Esophagus squamous epithelium (tissue), 4 donors: ENCODE results near the gene FA2H.

Source experiments
- POLR2A ChIP-seq, 4 donors: fragments of 450-650 bp; IDR thresholded peaks; one replicate each; pipeline ENCODE4 v1.6.1; 2017; ENCODE audit warnings: antibody characterized with exemption in 4 of 4, mild to moderate bottlenecking in 4 of 4, moderate library complexity in 3 of 4
- TF ChIP-seq, protein P1 (sequence below), 6 experiments: fragments of 450-650 bp in 4 of 6; fragments of 200-600 bp in 2 of 6; sonication (generic) in 2 of 6; IDR thresholded peaks; one replicate each; pipeline ENCODE4 v1.5.1; 2016 to 2019; ENCODE audit warnings: antibody characterized with exemption in 6 of 6, mild to moderate bottlenecking in 4 of 6, moderate library complexity in 4 of 6

DNA sequence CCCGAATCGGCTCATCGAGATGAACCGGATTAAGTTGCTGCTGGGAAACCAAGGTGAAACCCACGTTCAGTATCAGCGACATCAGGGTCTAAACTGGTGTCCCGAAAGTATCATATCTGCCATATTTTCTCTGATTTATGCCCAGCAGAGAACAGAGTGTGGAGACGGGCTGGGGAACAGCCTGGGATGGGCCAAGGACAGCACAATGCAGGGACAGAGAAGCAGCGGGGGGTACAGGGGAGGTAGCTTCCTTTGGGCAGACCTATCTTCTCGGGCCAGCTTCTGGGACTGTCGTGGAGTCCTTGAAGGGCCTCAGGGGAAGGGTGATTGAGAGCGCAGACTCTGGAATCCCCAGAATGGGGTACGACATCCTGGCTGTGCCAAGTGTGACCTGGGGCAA lies 56.5 kb downstream of the FA2H start:
- TF ChIP-seq, protein P1, sequence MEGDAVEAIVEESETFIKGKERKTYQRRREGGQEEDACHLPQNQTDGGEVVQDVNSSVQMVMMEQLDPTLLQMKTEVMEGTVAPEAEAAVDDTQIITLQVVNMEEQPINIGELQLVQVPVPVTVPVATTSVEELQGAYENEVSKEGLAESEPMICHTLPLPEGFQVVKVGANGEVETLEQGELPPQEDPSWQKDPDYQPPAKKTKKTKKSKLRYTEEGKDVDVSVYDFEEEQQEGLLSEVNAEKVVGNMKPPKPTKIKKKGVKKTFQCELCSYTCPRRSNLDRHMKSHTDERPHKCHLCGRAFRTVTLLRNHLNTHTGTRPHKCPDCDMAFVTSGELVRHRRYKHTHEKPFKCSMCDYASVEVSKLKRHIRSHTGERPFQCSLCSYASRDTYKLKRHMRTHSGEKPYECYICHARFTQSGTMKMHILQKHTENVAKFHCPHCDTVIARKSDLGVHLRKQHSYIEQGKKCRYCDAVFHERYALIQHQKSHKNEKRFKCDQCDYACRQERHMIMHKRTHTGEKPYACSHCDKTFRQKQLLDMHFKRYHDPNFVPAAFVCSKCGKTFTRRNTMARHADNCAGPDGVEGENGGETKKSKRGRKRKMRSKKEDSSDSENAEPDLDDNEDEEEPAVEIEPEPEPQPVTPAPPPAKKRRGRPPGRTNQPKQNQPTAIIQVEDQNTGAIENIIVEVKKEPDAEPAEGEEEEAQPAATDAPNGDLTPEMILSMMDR (IDR thresholded peaks at IDR 0.05) = no peak
- TF ChIP-seq POLR2A (IDR thresholded peaks at IDR 0.05) = no peak
